ENCODE results near the gene PDK2. TPM values are rescaled to one million over a fixed set of nuclear protein-coding genes. Genes with fewer than 3 reads are reported as not detected.

The PDK2 gene
- total RNA-seq, 1 donor = 37.8 TPM

DNA sequence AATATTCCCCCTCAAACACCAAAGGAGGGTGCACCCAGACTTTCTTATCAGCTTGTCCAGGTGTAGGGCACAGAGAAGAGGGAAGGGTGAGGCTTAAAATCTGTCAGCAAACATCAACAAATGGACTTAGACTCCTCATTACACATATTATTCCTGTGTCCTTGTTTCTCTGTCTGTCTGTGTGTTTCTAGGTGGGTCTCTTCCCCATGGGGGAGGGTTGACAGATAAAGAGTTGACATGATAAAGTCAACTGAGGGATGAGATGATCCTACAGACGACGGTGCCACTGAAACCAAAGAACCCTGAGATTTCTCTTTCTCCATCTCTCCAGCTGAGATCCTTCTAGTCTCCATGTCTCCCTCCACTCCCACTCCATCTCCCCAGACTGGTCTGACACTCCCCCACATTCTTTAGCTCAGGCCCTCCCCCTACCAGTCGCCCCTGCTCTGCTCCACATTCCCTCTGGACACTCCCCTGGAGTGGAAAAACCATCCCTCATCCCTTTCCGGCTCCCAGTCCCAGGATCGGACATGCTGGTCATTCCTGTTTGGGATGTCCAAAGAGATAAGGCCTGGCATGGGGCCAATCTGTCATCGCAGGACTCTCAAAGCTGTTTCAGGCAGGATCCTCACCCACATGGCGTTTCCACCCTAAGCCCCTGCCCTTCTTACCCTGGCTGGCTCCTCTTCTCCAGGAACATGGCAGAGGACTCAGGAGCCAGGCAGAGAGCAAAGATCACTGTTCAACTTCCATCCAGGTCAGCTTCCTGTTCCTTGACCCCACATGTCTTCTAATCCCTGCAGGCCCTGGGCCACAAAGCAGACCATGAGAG is 42.1 kb upstream of the PDK2 start:
- H3K4me3 ChIP-seq (ENCODE audit: low read depth, low read length) = no peak overlapping the region
- TF ChIP-seq, protein P1, sequence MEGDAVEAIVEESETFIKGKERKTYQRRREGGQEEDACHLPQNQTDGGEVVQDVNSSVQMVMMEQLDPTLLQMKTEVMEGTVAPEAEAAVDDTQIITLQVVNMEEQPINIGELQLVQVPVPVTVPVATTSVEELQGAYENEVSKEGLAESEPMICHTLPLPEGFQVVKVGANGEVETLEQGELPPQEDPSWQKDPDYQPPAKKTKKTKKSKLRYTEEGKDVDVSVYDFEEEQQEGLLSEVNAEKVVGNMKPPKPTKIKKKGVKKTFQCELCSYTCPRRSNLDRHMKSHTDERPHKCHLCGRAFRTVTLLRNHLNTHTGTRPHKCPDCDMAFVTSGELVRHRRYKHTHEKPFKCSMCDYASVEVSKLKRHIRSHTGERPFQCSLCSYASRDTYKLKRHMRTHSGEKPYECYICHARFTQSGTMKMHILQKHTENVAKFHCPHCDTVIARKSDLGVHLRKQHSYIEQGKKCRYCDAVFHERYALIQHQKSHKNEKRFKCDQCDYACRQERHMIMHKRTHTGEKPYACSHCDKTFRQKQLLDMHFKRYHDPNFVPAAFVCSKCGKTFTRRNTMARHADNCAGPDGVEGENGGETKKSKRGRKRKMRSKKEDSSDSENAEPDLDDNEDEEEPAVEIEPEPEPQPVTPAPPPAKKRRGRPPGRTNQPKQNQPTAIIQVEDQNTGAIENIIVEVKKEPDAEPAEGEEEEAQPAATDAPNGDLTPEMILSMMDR (IDR thresholded peaks at IDR 0.05; ENCODE audit: insufficient read depth, low read length) = no peak
- DNase-seq (ENCODE audit: low read depth) = no peak

DNA sequence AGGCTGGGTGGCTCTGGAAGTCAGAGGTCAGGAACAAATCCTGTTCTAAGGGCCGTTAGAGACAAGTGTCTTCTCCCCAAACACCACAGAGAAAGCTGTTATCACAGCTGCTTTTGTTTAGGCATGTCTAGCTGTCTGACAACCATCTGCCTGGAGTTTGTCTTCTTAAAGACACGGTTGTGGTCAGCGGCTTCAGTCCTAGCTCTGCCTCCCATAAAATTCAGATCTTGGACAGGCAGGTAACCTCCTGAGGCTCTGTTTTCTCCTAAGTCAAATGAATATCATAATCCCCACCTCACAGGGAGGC is 41.5 kb upstream of the PDK2 start:
- TF ChIP-seq, protein P1 (IDR thresholded peaks at IDR 0.05; ENCODE audit: insufficient read depth, low read length) = no peak
- no peak for DNase-seq (ENCODE audit: low read depth)
- no peak overlapping the region for H3K4me3 ChIP-seq (ENCODE audit: low read depth, low read length)

DNA sequence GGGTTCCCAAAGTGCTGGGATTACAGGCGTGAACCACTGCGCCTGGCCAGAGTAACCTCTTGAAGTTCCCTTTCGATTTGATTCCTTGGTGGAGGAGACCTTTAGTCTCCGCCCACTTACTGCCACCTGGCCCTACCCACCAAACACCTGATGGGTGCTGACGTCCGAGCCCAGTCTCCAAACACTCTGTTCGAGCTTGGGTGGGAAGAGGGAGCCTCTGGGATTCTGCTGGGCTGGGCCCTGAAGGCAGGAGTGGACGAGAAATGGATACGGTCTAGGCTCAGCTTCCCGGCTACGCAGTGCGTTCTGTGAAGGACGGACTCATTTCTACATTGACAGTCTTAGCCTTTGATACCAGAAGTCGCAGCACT is 40.1 kb upstream of the PDK2 start:
- TF ChIP-seq, protein P1 (IDR thresholded peaks at IDR 0.05; ENCODE audit: insufficient read depth, low read length) = no peak
- H3K4me3 ChIP-seq (ENCODE audit: low read depth, low read length) = peak overlapping the region; percentile 81
- no peak for DNase-seq (ENCODE audit: low read depth)

DNA sequence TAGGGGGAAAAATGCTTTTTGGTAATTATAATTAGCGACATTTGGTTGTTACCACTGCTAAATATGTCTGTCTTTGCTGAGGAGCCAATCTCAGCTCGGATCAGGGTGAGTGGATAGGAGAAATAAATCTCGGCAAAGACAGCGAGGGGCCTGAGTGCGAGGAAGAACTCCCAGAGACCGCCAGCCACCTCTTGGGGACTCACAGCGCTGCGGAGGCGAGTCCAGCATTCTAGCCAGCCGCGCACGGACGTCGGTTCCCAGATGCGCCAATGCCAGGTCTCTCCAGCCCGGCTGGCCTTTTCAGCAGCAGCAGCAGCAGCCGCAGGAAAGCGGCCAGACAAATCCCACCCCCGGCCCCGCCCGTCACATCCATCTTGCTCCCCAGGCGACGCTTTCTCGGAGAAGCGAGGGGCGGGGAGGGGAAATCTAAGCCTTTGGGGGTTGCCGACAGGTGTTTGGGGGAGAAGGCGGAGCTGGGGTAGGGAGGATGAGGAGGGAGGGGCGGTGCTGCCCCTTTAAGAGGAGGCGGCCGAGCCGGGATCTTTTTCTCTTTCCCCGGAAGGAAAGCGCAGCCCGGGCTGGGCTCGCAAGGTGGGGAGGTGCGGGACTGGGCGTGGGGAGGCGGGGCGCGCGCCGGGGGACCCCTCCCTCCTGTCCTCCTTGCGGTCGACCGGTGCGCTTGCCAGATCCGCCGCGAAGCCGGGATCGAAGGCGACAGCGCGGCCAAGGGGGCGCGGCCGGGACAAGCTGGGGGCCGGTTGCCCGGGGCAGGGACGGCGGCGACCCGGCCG is 39.5 kb upstream of the PDK2 start, which contains the start of gene ITGA3:
TSS of gene ITGA3 (plus strand) at position 685 of the 791 bp plus-strand sequence. CDS start 330 bp downstream, outside the sequence.
- TF ChIP-seq, protein P1 (IDR thresholded peaks at IDR 0.05; ENCODE audit: insufficient read depth, low read length) = no peak
- peak; percentile 76 for DNase-seq (ENCODE audit: low read depth)
- H3K4me3 ChIP-seq (ENCODE audit: low read depth, low read length) = peak within 1 kb of the TSS; percentile 81

GRCh38 chr17:50056217-50056960 is 38.8 kb upstream of the PDK2 start:
- TF ChIP-seq, protein P1 (IDR thresholded peaks at IDR 0.05; ENCODE audit: insufficient read depth, low read length) = peak; percentile 61
- peak overlapping the region; percentile 81 for H3K4me3 ChIP-seq (ENCODE audit: low read depth, low read length)
- peak; percentile 58 for DNase-seq (ENCODE audit: low read depth)

- H3K4me3 ChIP-seq (ENCODE audit: low read depth, low read length) = peak overlapping the region; percentile 81
- TF ChIP-seq, protein P1 (IDR thresholded peaks at IDR 0.05; ENCODE audit: insufficient read depth, low read length) = no peak
- no peak for DNase-seq (ENCODE audit: low read depth)
These were observed 38.2 kb upstream of the PDK2 start for GRCh38 chr17:50056961-50057330.

Data from fibroblast of the aortic adventitia (primary cell).